GM06990 (cell line): ENCODE data around the gene TMEM52.

Source experiments
- DNase-seq: peaks from one replicate; pipeline ENCODE4 v3.0.0-alpha.2; 2011; ENCODE audit not compliant: insufficient read length; ENCODE audit errors: extremely low read depth
- H3K27me3 ChIP-seq: replicated peaks from 2 replicates; pipeline ENCODE4 v1.6.0; 2011; ENCODE audit warnings: low read length; ENCODE audit not compliant: control insufficient read depth, insufficient read depth
- H3K36me3 ChIP-seq: 2 replicates; pipeline ENCODE4 v1.5.1; 2011; ENCODE audit warnings: low read length; ENCODE audit not compliant: control insufficient read depth, insufficient read depth
- H3K4me3 ChIP-seq: replicated peaks from 2 replicates; pipeline ENCODE4 v1.5.1; 2011; ENCODE audit warnings: low read depth, mild to moderate bottlenecking, control low read depth, low read length
- CTCF ChIP-seq: IDR thresholded peaks from 2 replicates; pipeline ENCODE4 v1.5.1; 2011; ENCODE audit warnings: low read length, control low read depth, mild to moderate bottlenecking, inconsistent platforms; ENCODE audit not compliant: insufficient read depth, poor library complexity, severe bottlenecking

TMEM52 gene

DNA sequence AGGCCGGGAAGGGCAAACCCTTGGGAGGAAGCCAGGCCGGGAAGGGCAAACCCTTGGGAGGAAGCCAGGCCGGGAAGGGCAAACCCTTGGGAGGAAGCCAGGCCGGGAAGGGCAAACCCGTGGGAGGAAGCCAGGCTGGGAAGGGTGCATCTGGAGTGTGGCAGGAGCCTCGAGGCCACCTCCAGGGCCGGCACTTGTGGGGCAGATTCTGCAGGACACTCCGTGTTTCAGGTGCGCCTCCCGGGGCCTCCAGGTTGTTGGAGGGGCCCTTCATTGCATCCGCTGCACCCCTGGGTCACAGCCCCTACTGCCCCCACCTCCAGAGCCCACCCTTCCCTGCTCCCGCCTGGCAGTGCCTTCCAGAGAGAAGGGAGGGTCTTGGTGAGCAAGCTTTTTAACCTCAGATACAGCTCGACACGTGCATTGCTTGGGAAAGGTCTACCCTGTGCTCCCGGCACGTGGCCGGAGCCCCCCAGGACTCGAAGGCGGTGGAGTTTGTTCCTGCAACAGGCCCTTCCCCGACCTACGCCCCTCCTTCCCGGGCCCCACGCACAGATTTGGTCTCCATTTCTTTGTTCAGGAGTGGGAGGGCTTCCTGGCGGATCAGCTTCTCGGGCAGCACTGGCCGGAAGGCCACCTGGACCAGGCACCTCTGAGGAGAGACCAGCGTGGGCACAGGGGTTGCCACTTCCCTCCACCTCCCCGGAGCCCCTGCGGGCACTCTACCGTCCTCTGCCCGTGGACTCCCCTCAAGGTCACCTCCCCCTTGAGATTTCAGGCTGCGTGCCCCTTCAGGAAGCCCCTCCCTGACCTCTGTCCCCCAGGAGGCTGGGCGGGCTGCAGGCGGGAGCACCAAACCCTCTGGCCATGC is 9.4 kb upstream of the TMEM52 start:
- no peak for TF ChIP-seq CTCF
- Histone ChIP-seq H3K4me3 (no peak overlapping the region), H3K27me3 (no peaks in the 10 kb centered on the region), H3K36me3 (no peaks in the 10 kb centered on the region)
- no peak for DNase-seq

DNA sequence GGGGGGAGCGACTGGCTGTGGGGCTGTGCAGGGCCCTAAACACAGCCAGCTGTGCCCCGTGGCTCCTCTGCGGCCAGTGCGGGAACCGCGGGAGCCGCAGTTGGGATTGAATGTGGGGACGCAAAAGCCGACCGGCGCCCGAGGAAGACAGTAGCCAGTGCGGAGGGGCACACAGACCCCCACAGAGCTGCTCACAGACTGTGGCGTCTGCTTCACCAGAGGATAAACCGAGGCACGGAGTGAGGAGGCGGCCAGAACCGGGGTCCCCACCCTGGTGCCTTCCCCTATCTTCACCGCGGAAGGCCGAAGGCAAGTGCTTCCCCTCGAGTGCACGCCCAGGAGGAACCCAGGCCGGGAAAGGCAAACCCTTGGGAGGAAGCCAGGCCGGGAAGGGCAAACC is 8.7 kb upstream of the TMEM52 start:
- Histone ChIP-seq H3K4me3 (no peak overlapping the region), H3K27me3 (no peaks in the 10 kb centered on the region), H3K36me3 (no peaks in the 10 kb centered on the region)
- no peak for DNase-seq
- TF ChIP-seq CTCF = no peak

GRCh38 chr1:1926886-1927660 is 8.0 kb upstream of the TMEM52 start:
- Histone ChIP-seq H3K4me3 (no peak overlapping the region), H3K36me3 (no peaks in the 10 kb centered on the region), H3K27me3 (no peaks in the 10 kb centered on the region)
- DNase-seq = no peak
- TF ChIP-seq CTCF = no peak

DNA sequence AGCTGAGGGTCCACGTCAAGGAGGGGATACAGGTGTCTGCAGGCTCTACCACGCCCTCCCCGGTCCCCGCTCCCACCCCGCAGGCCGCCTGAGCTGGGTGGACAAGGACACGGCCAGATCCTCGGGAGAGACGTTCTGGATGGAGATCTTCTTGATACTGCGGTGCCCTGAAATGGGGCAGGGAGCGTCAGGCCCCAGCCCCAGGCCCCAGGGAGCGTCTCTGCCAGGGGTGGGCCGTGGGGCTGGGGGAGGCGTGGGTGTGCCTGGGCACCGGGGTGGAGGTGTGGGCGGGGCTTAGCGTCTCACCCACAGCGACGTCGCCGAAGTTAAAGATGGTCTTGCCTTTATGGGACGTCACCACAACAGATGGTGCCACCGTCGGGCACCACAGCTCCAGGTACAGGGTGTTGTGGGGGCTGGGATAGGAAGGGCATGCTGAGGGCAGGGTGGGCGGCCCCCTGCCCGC is 7.3 kb upstream of the TMEM52 start:
- TF ChIP-seq CTCF = no peak
- no peaks in the 10 kb centered on the region for H3K27me3 ChIP-seq
- DNase-seq = no peak
- no peak overlapping the region for H3K4me3 ChIP-seq
- H3K36me3 ChIP-seq = no peaks in the 10 kb centered on the region

DNA sequence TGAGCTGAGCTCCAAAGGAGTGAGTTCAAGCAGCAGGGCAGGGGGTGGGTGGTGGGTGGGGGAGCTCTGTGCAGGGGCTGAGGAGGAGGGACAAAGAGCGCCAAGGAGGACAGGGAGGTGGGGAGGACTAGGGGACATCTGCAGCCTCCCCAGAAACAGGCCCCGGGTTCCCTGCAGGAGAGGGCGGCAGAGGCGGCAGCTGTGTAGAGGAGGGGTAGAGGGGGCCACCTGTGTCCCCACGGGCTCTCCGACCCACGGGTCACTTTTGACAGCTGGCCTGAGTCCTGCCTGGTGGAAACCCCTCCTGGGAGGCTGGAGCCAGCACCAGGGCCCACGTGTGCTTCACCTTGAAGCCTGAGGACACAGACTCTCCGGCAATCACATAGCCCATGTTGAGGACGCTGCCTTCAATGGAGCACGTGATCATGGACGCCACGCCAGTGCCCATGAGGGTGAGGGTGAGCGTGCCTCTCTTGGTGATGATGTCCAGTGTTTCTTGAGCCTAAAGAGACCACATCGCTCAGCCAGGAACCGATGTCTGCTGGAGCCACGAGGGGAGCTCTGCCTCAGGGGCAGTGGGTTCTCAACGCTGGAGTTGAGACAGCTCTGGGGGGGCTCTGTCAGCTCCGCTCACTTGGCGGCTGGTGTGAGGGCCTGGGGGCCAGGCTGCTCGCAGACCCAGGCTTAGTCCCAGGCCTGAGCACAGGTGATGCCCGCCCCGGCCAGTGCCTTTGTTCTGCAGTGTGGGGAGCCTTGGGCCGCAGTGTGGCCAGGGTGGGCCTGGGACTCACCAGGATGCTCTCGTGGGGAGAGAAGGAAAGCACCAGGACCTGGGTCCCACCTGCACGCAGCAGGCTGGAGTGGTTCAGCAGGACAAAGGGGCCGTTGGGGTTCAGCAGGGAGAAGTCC is 6.6 kb upstream of the TMEM52 start:
- Histone ChIP-seq H3K27me3 (no peaks in the 10 kb centered on the region), H3K4me3 (no peak overlapping the region), H3K36me3 (no peaks in the 10 kb centered on the region)
- no peak for DNase-seq
- TF ChIP-seq CTCF = no peak
